SH-SY5Y (cell line): ENCODE measurements around the gene ZNF777.

Experiments
- GATA2 ChIP-seq: IDR thresholded peaks from 2 replicates; pipeline ENCODE4 v1.6.1; 2011; ENCODE audit warnings: mild to moderate bottlenecking, low read depth, low read length
- GATA3 ChIP-seq: IDR thresholded peaks from 2 replicates; pipeline ENCODE4 v1.6.1; 2011; ENCODE audit warnings: low read depth, mild to moderate bottlenecking, low read length, moderate library complexity

ZNF777 gene

DNA sequence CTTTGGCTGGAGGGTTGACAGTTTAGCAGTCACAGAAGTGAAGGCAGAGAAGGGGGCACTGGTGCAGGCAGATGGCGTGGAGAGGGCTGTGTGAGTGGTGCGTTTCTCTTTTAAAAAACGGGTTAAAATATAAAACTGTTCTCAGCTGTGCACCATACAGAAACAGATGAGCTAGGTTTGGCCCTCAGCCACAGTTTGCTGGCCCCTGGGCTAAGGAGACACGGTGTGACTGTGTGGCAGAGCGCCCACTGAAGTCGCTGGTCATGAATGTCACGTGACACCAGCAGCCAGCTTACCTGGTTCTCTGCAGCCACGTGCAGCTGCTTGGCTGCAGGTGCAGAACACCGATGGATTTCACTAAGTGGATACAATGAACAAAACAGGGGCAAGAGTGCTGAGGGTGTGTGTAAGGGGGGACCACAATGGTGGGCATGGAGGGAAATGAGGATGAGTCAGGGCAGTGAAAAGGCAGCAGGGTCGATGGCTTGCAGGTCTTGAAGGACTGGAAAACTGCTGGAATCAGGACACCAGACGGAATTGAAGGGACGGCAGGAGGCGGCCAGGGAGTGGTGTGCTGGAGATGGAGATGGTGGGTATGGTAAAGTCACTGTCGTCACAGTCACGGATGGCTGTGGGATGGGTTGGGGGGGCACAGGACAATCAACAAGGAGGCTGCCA lies 29.4 kb upstream of the ZNF777 start:
- no peak for TF ChIP-seq GATA3
- no peak for TF ChIP-seq GATA2

DNA sequence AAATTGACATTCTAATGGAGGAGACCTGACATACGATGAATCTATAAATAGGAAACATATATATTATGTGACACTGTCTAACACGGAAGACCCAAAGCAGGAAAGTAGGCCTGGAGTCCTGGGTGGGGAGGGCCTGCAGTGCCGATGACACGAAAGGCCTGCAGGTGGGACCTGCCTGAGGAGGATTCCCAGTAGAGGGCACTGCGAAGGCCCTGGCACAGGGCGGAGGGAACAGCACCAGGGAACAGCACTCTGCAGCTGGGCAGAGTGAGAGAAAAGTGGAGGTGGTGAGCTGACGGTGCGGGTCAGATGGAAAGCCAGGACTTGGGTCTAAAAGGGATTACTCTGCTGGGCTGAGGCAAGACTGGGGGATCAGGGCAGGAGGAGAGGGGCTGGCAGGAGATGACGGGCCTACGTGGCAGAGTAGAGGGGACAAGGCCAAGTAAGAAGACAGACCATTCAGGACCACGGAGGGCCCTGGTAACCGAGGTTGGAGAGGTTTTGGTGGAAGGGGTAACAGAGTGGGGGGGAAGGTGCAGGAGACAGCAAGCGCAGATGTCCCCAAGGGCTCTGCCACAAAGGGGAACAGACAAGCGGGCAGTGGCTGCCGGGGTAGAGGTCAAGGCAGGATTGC lies 28.6 kb upstream of the ZNF777 start:
- TF ChIP-seq GATA3 (no peak), GATA2 (no peak)

DNA sequence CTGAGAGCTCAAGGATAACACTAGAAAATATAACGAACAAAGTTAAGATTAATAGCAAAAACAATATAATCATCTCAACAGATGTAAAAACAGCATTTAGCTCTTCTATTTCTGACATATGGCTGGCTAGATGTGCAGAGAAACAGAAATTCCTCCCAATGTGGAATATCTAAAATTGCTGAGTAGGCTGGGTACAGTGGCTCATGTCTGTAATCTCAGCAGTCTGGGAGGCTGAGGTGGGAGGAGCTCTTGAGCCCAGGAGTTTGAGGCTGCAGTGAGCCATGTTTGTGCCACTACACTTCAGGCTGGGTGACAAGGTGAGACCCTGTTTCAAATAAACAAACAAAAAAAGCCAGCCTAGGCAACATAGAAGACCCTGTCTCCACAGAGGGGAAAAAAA lies 18.7 kb upstream of the ZNF777 start:
- no peak for TF ChIP-seq GATA2
- no peak for TF ChIP-seq GATA3

DNA sequence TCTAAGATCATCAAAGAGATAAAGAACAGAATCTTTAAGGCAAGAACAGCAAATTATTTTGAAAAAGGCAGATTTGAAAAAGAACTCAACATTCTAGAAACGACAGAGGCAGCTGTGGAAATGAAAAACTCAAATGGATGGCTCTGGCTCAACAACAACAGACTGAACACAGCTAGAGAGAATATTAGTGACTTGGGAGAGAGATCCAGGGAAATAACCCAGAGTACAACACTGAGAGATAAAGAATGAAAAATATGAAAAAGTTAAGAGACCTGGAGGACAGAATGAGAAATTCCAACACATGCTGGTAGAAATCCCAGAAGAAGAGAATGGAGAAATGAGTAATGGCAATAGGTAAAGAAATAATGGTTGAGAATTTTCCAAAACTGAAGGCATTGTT lies 17.9 kb upstream of the ZNF777 start:
- TF ChIP-seq GATA2, result no peak
- no peak for TF ChIP-seq GATA3

DNA sequence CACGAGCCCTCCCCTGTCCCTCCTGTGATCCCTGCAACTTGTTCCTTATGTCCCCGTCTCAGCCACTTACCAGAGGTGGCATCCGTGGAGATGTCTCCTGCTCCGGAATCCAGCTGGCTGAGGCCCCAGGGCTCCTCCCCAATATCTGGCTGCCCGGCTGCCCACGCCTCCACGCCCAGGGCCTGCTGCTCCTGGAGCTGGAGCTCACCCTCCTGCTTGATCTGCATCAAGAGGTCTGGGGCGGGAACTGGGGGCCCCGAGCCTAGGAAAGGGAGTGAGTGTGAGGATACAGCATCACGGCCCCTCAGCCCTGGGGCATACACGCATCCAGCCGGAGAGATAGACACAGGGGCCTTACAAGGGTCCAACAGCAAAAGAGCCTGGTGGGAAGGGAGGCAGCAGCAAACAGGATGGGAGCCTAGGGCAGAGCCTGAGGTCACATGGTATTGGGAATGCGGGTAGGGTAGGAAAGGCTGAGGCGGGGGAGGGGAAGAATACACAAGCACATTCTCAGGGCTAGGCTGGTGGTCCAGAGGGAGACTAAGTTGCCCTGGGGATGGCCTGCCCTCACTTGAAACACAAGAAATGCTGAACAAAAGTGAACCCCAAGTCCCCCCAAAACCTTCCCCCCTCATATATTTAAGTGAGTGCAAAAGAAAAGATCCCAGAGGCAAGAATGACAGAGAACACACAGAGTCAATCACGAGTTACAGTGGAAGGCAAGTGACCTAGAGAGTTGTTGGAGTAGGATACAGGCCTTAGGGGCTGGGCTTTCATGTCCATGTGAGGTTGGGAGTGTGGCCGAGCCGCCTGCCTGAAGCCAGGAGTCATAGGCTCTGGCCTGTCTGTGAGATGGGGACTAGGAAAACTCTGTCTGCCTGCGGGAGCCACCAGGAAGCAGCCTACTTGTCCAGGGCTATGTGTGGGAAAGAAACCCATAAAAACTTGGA lies 16.9 kb upstream of the ZNF777 start:
- TF ChIP-seq GATA2 (no peak), GATA3 (no peak)

DNA sequence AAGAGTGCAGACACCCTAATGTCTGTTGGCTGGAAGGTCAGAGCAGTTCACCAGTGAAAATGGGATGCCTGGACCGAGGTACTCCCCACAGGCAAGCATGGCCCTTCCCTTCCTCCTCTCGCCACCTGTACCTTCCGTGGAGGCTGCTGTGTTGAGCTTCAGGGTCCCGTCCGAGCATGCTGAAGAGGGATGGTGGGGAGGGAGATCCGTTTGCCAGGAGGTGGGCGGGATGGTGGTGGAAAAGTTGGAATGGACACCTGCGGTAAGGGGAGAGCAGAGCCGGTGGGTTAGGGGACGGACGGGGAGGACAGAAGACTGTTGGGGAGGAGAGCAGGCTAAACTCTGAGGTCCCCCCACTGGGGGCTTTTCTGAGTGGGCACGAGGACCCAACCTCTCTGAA lies 15.9 kb upstream of the ZNF777 start:
- TF ChIP-seq GATA3 (no peak), GATA2 (no peak)

DNA sequence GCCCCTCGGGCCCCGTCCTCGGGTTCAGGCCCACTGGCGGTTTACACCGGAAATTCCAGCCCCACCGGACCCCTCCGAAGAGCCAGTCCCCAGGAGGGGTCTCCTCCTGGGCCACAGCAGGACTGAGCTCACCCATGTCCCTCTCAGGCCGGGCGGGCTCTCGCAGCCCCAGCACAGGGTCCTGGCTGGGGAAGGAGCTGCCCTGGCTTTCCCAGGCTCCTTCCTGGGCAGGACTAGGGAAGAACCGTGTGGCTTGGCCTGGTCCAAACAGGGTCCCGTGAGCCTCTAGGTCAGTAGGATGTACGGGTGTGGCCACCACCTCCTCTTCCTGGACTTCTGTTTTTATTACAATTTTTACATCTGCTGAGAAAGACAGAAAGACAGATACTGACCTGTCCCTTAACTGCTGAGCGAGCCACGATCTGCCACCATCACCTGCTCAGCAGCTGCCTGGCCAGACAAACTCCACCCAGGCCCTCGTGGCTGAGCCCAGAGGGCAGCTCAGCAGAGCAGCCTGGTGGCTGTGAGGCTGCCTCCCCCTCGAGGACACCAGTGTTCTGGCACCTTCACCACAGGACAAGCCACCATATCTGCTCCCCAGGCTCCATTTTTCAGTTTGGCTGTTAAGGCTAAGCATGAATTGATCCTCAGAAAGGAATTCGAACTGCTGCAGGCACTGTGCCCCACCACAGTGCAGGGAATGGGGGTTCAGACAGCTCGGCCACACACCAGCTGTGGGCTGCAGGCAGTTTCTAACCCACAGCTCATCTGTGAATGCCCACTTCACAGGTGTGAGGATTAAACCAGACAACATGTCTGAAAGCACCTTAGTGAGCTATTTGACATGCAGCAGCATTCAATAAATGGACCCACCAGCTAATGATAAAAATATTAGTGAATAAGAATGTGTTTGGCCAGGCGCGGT lies 14.5 kb upstream of the ZNF777 start:
- no peak for TF ChIP-seq GATA2
- TF ChIP-seq GATA3, result no peak

DNA sequence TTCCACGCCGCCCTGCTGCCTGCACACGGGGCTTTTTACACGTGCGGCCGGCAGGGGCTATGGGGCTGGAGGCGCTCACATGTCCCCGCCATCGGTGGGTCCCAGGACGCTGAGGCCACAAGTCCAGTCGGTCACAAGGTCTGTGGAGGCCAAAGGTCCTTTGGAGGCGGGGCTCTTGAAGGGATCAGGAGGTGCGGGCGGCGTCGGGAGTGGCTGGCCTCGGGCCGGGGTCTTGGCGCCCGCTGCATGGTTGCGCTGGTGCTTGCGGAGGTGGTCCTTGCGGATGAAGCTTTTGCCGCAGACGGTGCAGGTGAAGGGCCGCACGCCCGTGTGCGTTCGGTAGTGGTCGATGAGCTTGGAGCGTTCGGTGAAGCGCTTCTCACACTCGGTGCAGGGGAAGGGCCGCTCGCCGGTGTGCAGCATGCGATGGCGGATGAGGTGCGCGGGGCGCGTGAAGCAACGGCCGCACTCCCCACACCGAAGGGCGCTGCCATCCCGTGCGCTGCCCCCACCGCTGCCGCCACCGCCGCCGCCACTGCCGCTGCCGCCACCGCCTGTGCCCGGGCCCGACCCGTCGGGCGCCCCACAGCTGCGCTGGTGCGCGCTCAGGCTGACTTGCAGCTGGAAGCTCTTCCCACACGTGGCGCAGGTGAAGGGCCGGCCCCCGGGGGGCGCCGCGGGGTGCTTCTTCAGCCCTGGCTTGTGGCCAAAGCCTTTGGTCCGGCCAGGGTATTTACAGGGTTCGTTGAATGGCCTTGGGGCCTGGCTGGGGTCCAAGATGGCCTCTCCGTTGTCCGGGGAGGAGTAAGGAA lies 13.7 kb upstream of the ZNF777 start:
- TF ChIP-seq GATA2 (no peak), GATA3 (no peak)

DNA sequence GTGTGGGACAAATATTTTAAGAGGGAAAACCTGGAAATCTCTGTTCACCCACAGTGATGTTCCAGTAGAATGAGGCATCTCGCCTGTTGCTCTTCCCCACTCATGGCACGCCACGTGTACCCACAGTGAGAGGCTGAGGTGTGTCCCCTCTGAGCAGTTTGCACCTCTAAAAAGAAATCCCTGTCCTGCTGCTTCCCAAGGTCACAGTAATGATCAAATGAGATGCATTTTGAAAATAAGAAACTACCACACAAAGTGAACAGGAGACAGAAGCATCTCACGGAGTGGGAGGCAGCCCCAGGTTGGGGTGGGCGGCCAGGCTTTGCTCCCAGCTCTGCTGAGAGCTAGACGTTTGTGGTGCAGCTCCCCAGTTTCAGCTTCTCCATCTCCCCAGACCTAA lies 12.4 kb upstream of the ZNF777 start:
- TF ChIP-seq GATA2 (no peak), GATA3 (no peak)

DNA sequence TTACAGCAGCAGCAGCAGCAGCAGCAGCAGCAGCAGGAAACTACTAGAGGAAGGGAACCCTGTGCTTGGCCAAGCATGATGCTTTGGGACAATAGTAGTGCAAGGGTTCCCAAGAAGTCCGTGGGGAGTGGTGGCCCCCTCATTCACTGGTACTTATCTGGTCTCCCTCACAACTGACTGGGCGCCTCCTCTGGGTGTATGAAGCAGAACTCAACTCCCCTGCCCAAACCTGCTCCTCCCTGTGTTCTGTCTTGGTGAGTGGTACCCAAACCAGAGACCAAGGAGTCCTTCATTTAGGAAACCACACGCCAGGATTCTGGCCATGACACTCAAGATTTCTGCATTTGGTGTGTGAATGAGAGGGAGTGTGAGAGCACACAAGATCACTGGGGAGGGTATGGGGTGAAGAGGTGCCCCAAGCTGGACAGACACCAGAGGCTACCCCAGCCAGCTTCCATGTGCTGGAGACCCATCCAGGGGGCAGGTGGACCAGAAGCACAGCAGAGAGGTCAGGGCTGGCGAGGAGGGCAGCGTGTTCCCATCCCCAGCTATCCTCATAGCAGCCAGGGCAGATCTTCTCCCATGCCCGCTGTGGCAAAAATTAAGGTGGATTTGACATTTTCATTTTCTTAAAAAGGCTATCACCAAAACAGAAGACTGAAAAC lies 10.6 kb upstream of the ZNF777 start:
- no peak for TF ChIP-seq GATA3
- TF ChIP-seq GATA2, result no peak

DNA sequence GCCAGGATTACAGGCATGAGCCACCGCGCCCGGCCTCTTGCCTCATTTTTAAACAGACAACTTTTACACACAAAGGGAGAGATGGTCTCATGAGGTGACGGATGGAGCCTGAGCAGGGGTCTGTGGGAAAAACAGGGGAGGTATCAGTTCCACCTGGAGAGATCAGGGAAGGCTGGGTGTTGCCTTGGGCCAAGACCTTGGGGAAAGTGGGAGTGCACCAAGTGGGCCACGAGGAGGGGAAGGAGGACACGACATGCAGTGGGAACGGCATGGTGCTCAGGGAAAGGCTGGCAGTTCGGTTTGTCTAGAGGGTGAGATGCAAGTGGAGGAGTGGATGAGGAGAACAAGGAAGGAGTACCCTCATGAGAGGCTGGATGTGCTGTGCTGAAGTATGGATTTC lies 8.9 kb upstream of the ZNF777 start:
- TF ChIP-seq GATA3, result no peak
- TF ChIP-seq GATA2, result no peak

DNA sequence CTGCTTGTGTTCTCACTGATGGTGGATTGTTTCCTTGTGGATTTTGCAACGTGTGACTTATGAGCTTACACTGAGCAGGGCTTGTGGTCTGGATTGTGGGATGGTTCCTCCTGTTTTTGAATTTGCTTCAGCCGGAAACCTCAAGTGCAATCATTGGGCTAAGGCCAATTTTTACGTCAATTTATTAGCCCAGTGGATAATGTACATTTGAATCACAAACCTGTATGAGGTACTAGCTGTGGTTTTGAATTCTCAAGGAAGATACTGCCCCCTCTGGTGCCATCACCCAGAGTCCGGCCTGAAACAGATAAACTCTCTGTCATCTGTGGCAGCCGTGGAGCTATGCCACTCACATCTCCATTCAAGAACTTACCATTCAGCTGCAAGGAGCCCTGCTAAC lies 7.3 kb upstream of the ZNF777 start:
- TF ChIP-seq GATA2, result no peak
- TF ChIP-seq GATA3, result no peak
